T-cell (primary cell): Measurements from ENCODE around the gene CLDN9. TPM values are rescaled to one million over a fixed set of nuclear protein-coding genes. Genes with fewer than 3 reads are reported as not detected.

ENCODE experiments used
- ATAC-seq, 4 experiments: fragments of 200-7000 bp in 3 of 4; fragments of 150-1000 bp in 1 of 4; cut with Tn5 transposase; replicated peaks in 1 of 4; 1 replicate in 3 of 4; 2 replicates in 1 of 4; pipeline ENCODE4 v1.10.0; 2021; ENCODE audit warnings: moderate library complexity in 3 of 4, mild to moderate bottlenecking in 2 of 4, moderate number of reproducible peaks in 1 of 4
- CTCF ChIA-PET, 2 donors: fragments of 300-600 bp; sonication (Branson Sonifier 250); formaldehyde crosslinking; loops; one replicate each; lab custom pipeline; 2022; ENCODE audit warnings: antibody characterized with exemption in 2 of 2; lab: Charles Lee
- POLR2A ChIA-PET, 2 donors: fragments of 300-600 bp; sonication (Branson Sonifier 250); formaldehyde crosslinking; loops; one replicate each; lab custom pipeline; 2022; ENCODE audit warnings: antibody characterized with exemption in 2 of 2; lab: Charles Lee
- DNase-seq, 35 experiments: peaks; one replicate each; pipeline versions ENCODE4 v3.0.0 to v3.0.0-alpha.2; 2013 to 2023
- H3K27ac ChIP-seq: one replicate; pipeline ENCODE4 v1.5.1; 2013; ENCODE audit warnings: low read length
- H3K27me3 ChIP-seq, 2 experiments: replicated peaks in 1 of 2; 1 replicate in 1 of 2; 2 replicates in 1 of 2; pipeline versions ENCODE4 v1.6.1 to v1.7.0; 2013; ENCODE audit warnings: low read length in 1 of 2, mixed read lengths in 1 of 2; ENCODE audit not compliant: control insufficient read depth in 2 of 2, insufficient read depth in 2 of 2; ENCODE audit errors: extremely low read depth in 1 of 2
- H3K36me3 ChIP-seq, 2 donors: 1 replicate in 1 of 2; 2 replicates in 1 of 2; pipeline versions ENCODE4 v1.6.1 to v1.7.0; 2013; ENCODE audit warnings: low read length in 1 of 2; ENCODE audit not compliant: control insufficient read depth in 2 of 2, insufficient read depth in 1 of 2; ENCODE audit errors: extremely low read depth in 1 of 2
- H3K4me1 ChIP-seq, 2 experiments: 1 replicate in 1 of 2; 2 replicates in 1 of 2; pipeline versions ENCODE4 v1.6.1 to v1.7.0; 2013; ENCODE audit warnings: low read length in 2 of 2, mixed read lengths in 1 of 2; ENCODE audit not compliant: insufficient read depth in 2 of 2, control insufficient read depth in 1 of 2; ENCODE audit errors: extremely low read depth in 1 of 2
- H3K4me3 ChIP-seq, 2 donors: 1 replicate in 1 of 2; 2 replicates in 1 of 2; pipeline versions ENCODE4 v1.5.1 to v1.7.0; 2013; ENCODE audit warnings: mild to moderate bottlenecking in 2 of 2, low read length in 1 of 2, moderate library complexity in 1 of 2; ENCODE audit not compliant: control insufficient read depth in 1 of 2; ENCODE audit errors: extremely low read depth in 1 of 2
- H3K9me3 ChIP-seq: 2 replicates; pipeline ENCODE4 v1.7.0; 2013
- H3K27ac Mint-ChIP-seq, 2 donors: one replicate each; pipeline ENCODE4 v1.8.0; 2020 to 2021; ENCODE audit warnings: mild to moderate bottlenecking in 2 of 2, mixed read lengths in 2 of 2
- H3K27me3 Mint-ChIP-seq, 2 donors: one replicate each; pipeline ENCODE4 v1.8.0; 2021 to 2022; ENCODE audit warnings: mixed read lengths in 2 of 2
- H3K36me3 Mint-ChIP-seq: one replicate; pipeline ENCODE4 v1.8.0; 2021; ENCODE audit warnings: mixed read lengths
- H3K4me1 Mint-ChIP-seq, 3 donors: one replicate each; pipeline ENCODE4 v1.8.0; 2020 to 2022; ENCODE audit warnings: mixed read lengths in 3 of 3, mild to moderate bottlenecking in 1 of 3
- H3K4me3 Mint-ChIP-seq, 3 donors: one replicate each; pipeline ENCODE4 v1.8.0; 2020 to 2022; ENCODE audit warnings: mild to moderate bottlenecking in 3 of 3, mixed read lengths in 3 of 3, moderate library complexity in 3 of 3
- H3K9me3 Mint-ChIP-seq, 3 donors: one replicate each; pipeline ENCODE4 v1.8.0; 2020 to 2022; ENCODE audit warnings: mixed read lengths in 3 of 3
- WGBS: methylation state at CpG from one replicate; pipeline ENCODE4 v1.1.5; 2013; ENCODE audit warnings: missing lambda C conversion rate; ENCODE audit not compliant: insufficient coverage; 5-methylcytosine and 5-hydroxymethylcytosine counted together
- total RNA-seq, 35 experiments: library from RNA in 6 of 35; stranded (reverse) in 6 of 35; fragments of 120-200 nt in 1 of 35; gene quantifications; one replicate each; pipeline versions ENCODE4 v1.2.1 to v1.2.4 and lab custom pipeline; 2013 to 2026

Gene CLDN9
- total RNA-seq, 5 donors from 2014 or later (not counting 1 experiment from before 2014, with no cell fraction given): 0.16 TPM; not detected in 4

- H3K36me3 ChIP-seq: no peaks in the 10 kb centered on the region
- Mint-ChIP-seq H3K27ac (no peak overlapping the region), H3K4me1 (peaks cover 15 to 35% (median 28%) of the 10 kb centered on the region in 3 donors), H3K9me3 (no peaks in the 10 kb centered on the region), H3K4me3 (peak overlapping the region; percentile 36 to 77 (median 56)), H3K27me3 (peaks cover 18 to 38% of the 10 kb centered on the region in 2 donors), H3K36me3 (no peaks in the 10 kb centered on the region)
- 4% methylated on average over 49 of the region's 54 CpGs for WGBS
- DNase-seq (peak in 1 of 35 experiments; percentile 32), ATAC-seq (peak; percentile 39 to 58 (median 44))
- H3K27me3 ChIP-seq: peaks cover 3 to 74% of the 10 kb centered on the region in 2 experiments
- no peak overlapping the region for H3K27ac ChIP-seq
- ChIA-PET POLR2A (no interaction called here), CTCF (no interaction called here)
- no peak overlapping the region for H3K4me3 ChIP-seq
- peaks cover 0 to 36% of the 10 kb centered on the region in 2 experiments for H3K4me1 ChIP-seq
- H3K9me3 ChIP-seq: no peaks in the 10 kb centered on the region
Measured at GRCh38 chr16:3046641-3047386, 34.1 kb downstream of the CLDN9 start.

- H3K9me3 Mint-ChIP-seq: no peaks in the 10 kb centered on the region
- H3K36me3 ChIP-seq: no peaks in the 10 kb centered on the region
- ATAC-seq (no peak), DNase-seq (no peak)
- H3K4me1 Mint-ChIP-seq: peaks cover 18 to 38% (median 33%) of the 10 kb centered on the region in 3 donors
- H3K27me3 Mint-ChIP-seq: peaks cover 18 to 37% of the 10 kb centered on the region in 2 donors
- H3K36me3 Mint-ChIP-seq: no peaks in the 10 kb centered on the region
- peaks cover 0 to 36% of the 10 kb centered on the region in 2 experiments for H3K4me1 ChIP-seq
- no peak overlapping the region for H3K4me3 ChIP-seq
- peak overlapping the region; percentile 36 to 77 (median 56) for H3K4me3 Mint-ChIP-seq
- 35% methylated on average over 12 of the region's 13 CpGs for WGBS
- POLR2A ChIA-PET: no interaction called here
- H3K27ac ChIP-seq: no peak overlapping the region
- H3K27ac Mint-ChIP-seq: no peak overlapping the region
- H3K9me3 ChIP-seq: no peaks in the 10 kb centered on the region
- peaks cover 3 to 68% of the 10 kb centered on the region in 2 experiments for H3K27me3 ChIP-seq
- CTCF ChIA-PET: interaction anchor here in 1 of 2 donors (0.6 kb wide), 1 partner anchor 46 kb away, joined by 4 read pairs; no protein-coding TSS in a partner anchor
Measured at GRCh38 chr16:3047387-3047720, 34.6 kb downstream of the CLDN9 start.

- Mint-ChIP-seq H3K27ac (no peak overlapping the region), H3K9me3 (no peaks in the 10 kb centered on the region), H3K4me3 (no peak overlapping the region), H3K4me1 (peaks cover 26 to 44% (median 40%) of the 10 kb centered on the region in 3 donors), H3K36me3 (peaks cover 10% of the 10 kb centered on the region), H3K27me3 (peaks cover 4 to 11% of the 10 kb centered on the region in 2 donors)
- ATAC-seq: no peak
- 91% methylated on average over 24 of the region's 26 CpGs for WGBS
- Histone ChIP-seq H3K27me3 (peaks cover 0 to 42% of the 10 kb centered on the region in 2 experiments), H3K4me3 (no peak overlapping the region), H3K4me1 (peaks cover 3 to 41% of the 10 kb centered on the region in 2 experiments), H3K36me3 (peaks cover 0 to 3% of the 10 kb centered on the region in 2 donors), H3K9me3 (no peaks in the 10 kb centered on the region), H3K27ac (no peak overlapping the region)
- POLR2A ChIA-PET: interaction anchor here in 1 of 2 donors (0.6 kb wide), 1 partner anchor 21 kb away, joined by 3 read pairs; no protein-coding TSS in a partner anchor
- no peak for DNase-seq
- CTCF ChIA-PET: interaction anchor here in 1 of 2 donors (0.5 kb wide), 1 partner anchor 22 kb away, joined by 4 read pairs; no protein-coding TSS in a partner anchor
Measured at GRCh38 chr16:3049921-3050481, 37.3 kb downstream of the CLDN9 start.

GRCh38 chr16:3050487-3050886 is 37.8 kb downstream of the CLDN9 start:
- POLR2A ChIA-PET: no interaction called here
- Mint-ChIP-seq H3K4me3 (no peak overlapping the region), H3K9me3 (no peaks in the 10 kb centered on the region), H3K27ac (no peak overlapping the region), H3K36me3 (peaks cover 13% of the 10 kb centered on the region), H3K27me3 (peaks cover 0 to 7% of the 10 kb centered on the region in 2 donors), H3K4me1 (peaks cover 26 to 44% (median 40%) of the 10 kb centered on the region in 3 donors)
- H3K9me3 ChIP-seq: no peaks in the 10 kb centered on the region
- WGBS: no CpG with 5 or more reads among the region's 5 CpGs
- no peak for DNase-seq
- H3K36me3 ChIP-seq: peaks cover 2 to 4% of the 10 kb centered on the region in 2 donors
- ATAC-seq: no peak
- H3K27me3 ChIP-seq: peaks cover 0 to 37% of the 10 kb centered on the region in 2 experiments
- CTCF ChIA-PET: interaction anchor here in 1 of 2 donors (0.6 to 1.6 kb wide), 2 partner anchors 67 to 79 kb away, joined by 4 read pairs; no protein-coding TSS in a partner anchor
- no peak overlapping the region for H3K27ac ChIP-seq
- no peak overlapping the region for H3K4me3 ChIP-seq
- peaks cover 7 to 41% of the 10 kb centered on the region in 2 experiments for H3K4me1 ChIP-seq

DNA sequence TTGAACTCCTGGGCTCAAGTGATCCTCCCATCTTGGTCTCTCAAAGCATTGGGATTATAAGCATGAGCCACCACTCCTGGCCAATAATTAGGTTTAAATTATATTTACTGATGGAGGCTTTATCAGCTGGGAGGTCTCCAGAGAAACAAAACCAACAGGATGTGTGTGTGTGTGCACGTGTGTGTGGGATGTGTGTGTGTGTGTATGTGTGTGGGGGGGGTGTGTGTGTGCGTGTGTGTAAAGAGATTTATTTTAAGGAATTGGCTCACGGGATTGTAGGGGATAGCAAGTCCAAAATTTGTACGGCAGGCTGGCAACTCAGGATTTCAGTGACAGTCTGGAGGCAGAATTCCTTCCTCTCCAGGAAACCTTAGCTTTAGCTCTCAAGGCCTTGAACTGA is 38.3 kb downstream of the CLDN9 start:
- no peak overlapping the region for H3K4me3 ChIP-seq
- Mint-ChIP-seq H3K4me3 (no peak overlapping the region), H3K4me1 (peaks cover 29 to 47% (median 44%) of the 10 kb centered on the region in 3 donors), H3K27me3 (peaks cover 0 to 6% of the 10 kb centered on the region in 2 donors), H3K36me3 (peaks cover 13% of the 10 kb centered on the region), H3K27ac (peak overlapping the region; percentile 9 to 55), H3K9me3 (no peaks in the 10 kb centered on the region)
- H3K27me3 ChIP-seq: peaks cover 0 to 32% of the 10 kb centered on the region in 2 experiments
- peaks cover 2 to 7% of the 10 kb centered on the region in 2 donors for H3K36me3 ChIP-seq
- H3K27ac ChIP-seq: no peak overlapping the region
- no peaks in the 10 kb centered on the region for H3K9me3 ChIP-seq
- DNase-seq: no peak
- ChIA-PET POLR2A (interaction anchor here in 1 of 2 donors (0.6 kb wide), 1 partner anchor 33 kb away, joined by 3 read pairs; no protein-coding TSS in a partner anchor), CTCF (interaction anchor here in 1 of 2 donors (0.6 to 1.6 kb wide), 2 partner anchors 66 to 79 kb away, joined by 4 read pairs; no protein-coding TSS in a partner anchor)
- WGBS: 25% methylated on average over 1 of the region's 4 CpGs
- ATAC-seq: no peak
- peaks cover 8 to 40% of the 10 kb centered on the region in 2 experiments for H3K4me1 ChIP-seq

DNA sequence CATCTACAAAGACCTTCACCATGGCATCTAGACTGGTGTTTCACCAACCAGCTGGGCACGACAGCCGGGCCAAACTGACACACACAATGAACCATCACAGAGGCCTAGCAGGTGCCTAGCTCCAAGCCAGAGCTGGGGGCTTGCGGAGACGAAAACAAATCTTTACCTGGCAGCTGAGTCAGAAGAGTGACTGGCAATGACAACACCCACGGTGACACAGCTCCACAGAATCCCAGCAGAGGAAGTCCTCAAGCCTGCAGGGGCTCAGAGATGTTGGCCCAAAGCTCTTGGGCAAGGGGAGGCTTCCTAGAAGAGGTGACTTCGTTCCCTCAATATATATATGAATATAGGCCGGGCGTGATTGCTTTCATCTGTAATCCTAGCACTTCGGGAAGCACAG is 38.8 kb downstream of the CLDN9 start:
- ChIA-PET CTCF (interaction anchor here in 1 of 2 donors (0.6 to 1.6 kb wide), 2 partner anchors 50 to 78 kb away, joined by 3 to 4 read pairs; no protein-coding TSS in a partner anchor), POLR2A (interaction anchor here (0.6 to 0.7 kb wide), 2 partner anchors 32 to 83 kb away, joined by 3 read pairs; partner anchors contain the start of gene ZNF213 (in 1 of the 2))
- H3K4me3 ChIP-seq: no peak overlapping the region
- peaks cover 0 to 27% of the 10 kb centered on the region in 2 experiments for H3K27me3 ChIP-seq
- Mint-ChIP-seq H3K27ac (peak overlapping the region in 1 of 2 donors; percentile 9), H3K27me3 (peaks cover 0 to 6% of the 10 kb centered on the region in 2 donors), H3K9me3 (no peaks in the 10 kb centered on the region), H3K4me3 (no peak overlapping the region), H3K4me1 (peaks cover 29 to 50% (median 45%) of the 10 kb centered on the region in 3 donors), H3K36me3 (peaks cover 13% of the 10 kb centered on the region)
- peaks cover 8 to 40% of the 10 kb centered on the region in 2 experiments for H3K4me1 ChIP-seq
- H3K9me3 ChIP-seq: no peaks in the 10 kb centered on the region
- no peak for DNase-seq
- H3K36me3 ChIP-seq: peaks cover 2 to 7% of the 10 kb centered on the region in 2 donors
- WGBS: 100% methylated on average over 4 of the region's 9 CpGs
- no peak for ATAC-seq
- no peak overlapping the region for H3K27ac ChIP-seq
